Thyroid gland (tissue), 4 donors: ENCODE data around the gene NUDCD3.

Experiments
- CTCF ChIP-seq, 6 experiments: fragments of 200-600 bp in 3 of 6; fragments of 450-650 bp in 3 of 6; sonication (generic) in 3 of 6; IDR thresholded peaks; one replicate each; pipeline ENCODE4 v1.5.1; 2016 to 2019; ENCODE audit warnings: antibody characterized with exemption in 6 of 6, mild to moderate bottlenecking in 2 of 6, inconsistent platforms in 1 of 6, moderate library complexity in 1 of 6
- POLR2A ChIP-seq, 2 donors: fragments of 450-650 bp; IDR thresholded peaks; one replicate each; pipeline ENCODE4 v1.6.1; 2017; ENCODE audit warnings: antibody characterized with exemption in 2 of 2, mild to moderate bottlenecking in 2 of 2, moderate library complexity in 1 of 2

DNA sequence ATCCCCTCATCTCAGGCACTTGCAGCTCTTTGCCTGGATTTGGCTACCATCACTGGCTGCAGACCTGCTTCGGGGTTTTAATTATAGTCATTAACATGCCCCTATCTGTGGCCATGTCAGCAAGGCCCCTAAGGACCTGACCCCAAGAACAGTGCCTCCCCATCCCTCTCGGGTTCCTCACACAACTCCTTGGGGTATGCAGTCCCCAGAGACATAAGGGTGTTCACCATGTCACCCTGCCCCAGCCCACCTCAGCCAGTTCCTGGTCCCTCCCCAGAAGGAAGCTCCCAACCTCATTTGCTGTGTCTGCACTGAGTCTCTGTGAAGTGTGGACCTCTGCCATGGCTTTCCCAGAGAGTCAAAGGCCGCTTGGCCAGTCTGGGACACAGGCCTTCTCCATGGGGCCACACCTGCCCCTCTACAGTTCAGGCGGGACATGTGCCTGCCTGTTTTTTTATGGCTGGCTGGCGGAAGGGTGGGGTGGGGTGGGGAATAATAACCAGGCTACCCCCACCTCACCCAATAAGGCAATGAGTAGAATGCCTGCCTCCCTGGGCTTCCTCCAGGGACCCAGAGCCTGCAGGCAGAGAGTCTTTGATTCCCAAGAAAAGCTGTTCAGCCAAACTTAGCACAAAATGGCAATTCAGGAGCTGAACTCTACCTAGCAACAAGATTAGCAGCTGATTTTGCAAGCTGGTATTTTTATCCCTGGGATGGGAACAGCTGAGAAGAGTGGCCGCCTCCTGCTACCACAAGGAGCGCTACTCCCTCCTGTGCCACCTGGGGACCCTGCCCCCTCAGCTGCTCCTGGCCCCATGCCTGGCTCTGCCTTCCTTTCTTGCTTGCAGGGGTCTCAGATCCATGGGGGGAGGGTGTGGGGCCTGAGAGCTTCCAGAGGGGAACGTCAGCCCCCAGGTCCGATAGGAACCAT lies 141.3 kb downstream of the NUDCD3 start:
- no peak for TF ChIP-seq CTCF (IDR thresholded peaks at IDR 0.05)
- TF ChIP-seq POLR2A (IDR thresholded peaks at IDR 0.05) = no peak
